B cell (primary cell): ENCODE measurements around the gene LILRA6.
"Not testable (repeated sequence)": the region's sequence is repeated elsewhere in the genome, so short reads cannot be mapped to it uniquely, and the experiment has no call there.

Experiments used
- EZH2 ChIP-seq: IDR thresholded peaks from 2 replicates; pipeline ENCODE4 v1.6.1; 2012; ENCODE audit warnings: borderline replicate concordance, low read depth, mild to moderate bottlenecking, moderate library complexity, low read length; ENCODE audit not compliant: insufficient read depth, poor library complexity, severe bottlenecking
- TF ChIP-seq, protein P1 (sequence below): fragments of 200-600 bp; IDR thresholded peaks from one replicate; pipeline ENCODE4 v1.8.0; 2022; ENCODE audit warnings: antibody characterized with exemption, mild to moderate bottlenecking

DNA sequence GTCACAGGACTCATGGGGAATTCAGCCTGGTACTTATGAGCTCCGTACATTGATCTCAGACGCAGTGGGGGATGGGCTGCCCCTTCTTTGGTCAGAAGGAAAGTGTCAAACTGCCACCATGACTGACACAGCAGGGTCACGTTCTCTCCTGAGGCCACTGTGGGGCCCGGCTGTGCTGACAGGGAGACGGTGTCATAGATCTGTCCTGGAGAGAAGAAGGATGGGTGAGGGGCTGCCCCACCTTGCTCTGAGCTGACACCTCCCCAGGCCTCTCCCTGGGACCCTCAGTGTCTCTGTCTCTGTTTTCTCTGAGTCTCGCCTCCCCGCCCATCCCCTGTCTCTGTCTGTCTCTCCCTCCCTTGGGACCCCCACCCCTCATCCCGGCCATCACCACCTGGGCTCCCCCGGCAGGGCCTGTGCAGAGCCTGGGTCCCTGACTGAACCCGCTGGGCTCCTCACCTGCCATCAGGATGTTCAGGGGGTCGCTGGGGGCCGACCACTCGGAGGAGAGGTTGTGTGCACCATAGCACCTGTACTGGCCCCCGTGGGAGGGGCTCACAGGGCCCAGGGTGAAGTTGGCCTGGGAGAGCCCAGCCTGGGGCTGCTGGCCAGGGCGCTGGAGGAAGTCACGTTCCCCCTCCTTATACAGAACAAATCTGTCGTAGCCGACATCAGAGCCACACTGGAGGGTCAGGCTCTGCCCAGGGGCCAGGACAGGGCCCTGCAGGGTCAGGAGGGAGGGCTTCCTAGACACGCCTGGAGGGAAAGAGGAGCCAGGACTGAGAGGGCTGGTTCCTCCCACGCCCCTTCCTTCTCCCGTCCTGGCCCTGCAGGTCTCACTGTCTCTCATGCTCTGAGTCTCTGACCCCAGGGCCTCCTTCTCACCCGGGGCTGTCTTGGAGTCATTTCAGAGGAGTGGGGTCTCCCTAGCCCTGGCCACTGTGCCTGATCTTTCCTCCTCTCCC is 1.9 kb downstream of the LILRA6 start:
- TF ChIP-seq, protein P1, sequence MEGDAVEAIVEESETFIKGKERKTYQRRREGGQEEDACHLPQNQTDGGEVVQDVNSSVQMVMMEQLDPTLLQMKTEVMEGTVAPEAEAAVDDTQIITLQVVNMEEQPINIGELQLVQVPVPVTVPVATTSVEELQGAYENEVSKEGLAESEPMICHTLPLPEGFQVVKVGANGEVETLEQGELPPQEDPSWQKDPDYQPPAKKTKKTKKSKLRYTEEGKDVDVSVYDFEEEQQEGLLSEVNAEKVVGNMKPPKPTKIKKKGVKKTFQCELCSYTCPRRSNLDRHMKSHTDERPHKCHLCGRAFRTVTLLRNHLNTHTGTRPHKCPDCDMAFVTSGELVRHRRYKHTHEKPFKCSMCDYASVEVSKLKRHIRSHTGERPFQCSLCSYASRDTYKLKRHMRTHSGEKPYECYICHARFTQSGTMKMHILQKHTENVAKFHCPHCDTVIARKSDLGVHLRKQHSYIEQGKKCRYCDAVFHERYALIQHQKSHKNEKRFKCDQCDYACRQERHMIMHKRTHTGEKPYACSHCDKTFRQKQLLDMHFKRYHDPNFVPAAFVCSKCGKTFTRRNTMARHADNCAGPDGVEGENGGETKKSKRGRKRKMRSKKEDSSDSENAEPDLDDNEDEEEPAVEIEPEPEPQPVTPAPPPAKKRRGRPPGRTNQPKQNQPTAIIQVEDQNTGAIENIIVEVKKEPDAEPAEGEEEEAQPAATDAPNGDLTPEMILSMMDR = not testable (repeated sequence)
- not testable (repeated sequence) for TF ChIP-seq EZH2
